ENCODE data around the gene GRIA3. TPM values are rescaled to one million over a fixed set of nuclear protein-coding genes. Genes with fewer than 3 reads are reported as not detected.

Gene GRIA3
- total and polyA plus RNA-seq, 9 donors, result 1.2 to 11.2 (median 4.2) TPM

DNA sequence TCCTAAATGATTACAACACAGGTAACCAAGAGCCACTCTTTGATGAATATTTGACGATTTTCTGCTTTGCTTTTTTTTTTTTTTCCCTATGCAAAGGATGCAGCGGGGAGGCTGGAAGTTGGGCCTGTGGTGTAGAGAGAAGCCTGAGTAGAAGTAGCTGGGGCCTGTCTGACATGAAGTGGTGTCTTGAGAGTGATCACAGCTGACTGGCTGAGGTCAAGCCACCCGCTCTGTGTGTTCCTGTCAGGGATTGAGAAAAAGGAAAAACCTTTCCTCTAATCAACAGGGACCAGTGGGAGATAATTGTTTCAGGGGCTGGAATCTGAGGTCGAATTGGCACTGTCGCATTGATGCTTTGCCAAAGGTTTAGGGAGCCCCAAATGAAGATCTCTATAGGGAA is 258.7 kb downstream of the GRIA3 start:
- DNase-seq, result no peak
- 65 to 68% (median 67%) methylated on average over 5 of the region's 5 CpGs for WGBS, 3 donors
- H3K27me3 ChIP-seq, result no peaks in the 10 kb centered on the region
- H3K4me3 ChIP-seq, result no peak overlapping the region
- intact Hi-C loops (cut with DNase I), result no loop called here
- no peaks in the 10 kb centered on the region for H3K36me3 ChIP-seq
- H3K4me1 ChIP-seq (ENCODE audit: insufficient read depth), result no peaks in the 10 kb centered on the region
- no peak overlapping the region for H3K27ac ChIP-seq
- TF ChIP-seq, protein P1, sequence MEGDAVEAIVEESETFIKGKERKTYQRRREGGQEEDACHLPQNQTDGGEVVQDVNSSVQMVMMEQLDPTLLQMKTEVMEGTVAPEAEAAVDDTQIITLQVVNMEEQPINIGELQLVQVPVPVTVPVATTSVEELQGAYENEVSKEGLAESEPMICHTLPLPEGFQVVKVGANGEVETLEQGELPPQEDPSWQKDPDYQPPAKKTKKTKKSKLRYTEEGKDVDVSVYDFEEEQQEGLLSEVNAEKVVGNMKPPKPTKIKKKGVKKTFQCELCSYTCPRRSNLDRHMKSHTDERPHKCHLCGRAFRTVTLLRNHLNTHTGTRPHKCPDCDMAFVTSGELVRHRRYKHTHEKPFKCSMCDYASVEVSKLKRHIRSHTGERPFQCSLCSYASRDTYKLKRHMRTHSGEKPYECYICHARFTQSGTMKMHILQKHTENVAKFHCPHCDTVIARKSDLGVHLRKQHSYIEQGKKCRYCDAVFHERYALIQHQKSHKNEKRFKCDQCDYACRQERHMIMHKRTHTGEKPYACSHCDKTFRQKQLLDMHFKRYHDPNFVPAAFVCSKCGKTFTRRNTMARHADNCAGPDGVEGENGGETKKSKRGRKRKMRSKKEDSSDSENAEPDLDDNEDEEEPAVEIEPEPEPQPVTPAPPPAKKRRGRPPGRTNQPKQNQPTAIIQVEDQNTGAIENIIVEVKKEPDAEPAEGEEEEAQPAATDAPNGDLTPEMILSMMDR (IDR thresholded peaks at IDR 0.05), result no peak
- TF ChIP-seq EP300 (IDR thresholded peaks at IDR 0.05), result no peak
- TF ChIP-seq POLR2A (IDR thresholded peaks at IDR 0.05), result no peak
- no peaks in the 10 kb centered on the region for H3K9me3 ChIP-seq

DNA sequence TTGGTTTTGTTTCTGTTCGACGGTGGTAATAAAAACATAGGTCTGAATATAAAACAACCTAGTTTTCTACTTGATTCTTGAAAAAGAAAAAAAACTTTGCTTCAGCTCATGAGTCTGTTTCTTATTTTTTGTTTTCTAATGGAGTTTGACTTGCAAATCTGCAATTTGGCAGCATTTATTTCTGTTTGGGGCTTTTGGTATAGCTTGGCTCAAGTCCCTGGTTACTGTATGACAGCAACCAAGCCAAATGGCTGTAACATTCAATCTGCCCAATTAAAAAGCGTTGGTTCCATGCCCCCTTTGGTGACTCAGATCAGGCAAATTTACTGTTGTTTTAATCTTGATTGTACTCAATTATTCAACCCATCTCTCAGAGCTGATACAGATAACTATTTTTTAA is 263.4 kb downstream of the GRIA3 start:
- Histone ChIP-seq H3K27me3 (no peaks in the 10 kb centered on the region), H3K9me3 (no peaks in the 10 kb centered on the region), H3K4me3 (no peak overlapping the region), H3K36me3 (no peaks in the 10 kb centered on the region), H3K27ac (no peak overlapping the region), H3K4me1 (ENCODE audit: insufficient read depth) (no peaks in the 10 kb centered on the region)
- WGBS, 3 donors, result 23 to 33% (median 29%) methylated on average over 3 of the region's 3 CpGs
- DNase-seq, result no peak
- intact Hi-C loops (cut with DNase I), result no loop called here
- TF ChIP-seq, protein P1 (IDR thresholded peaks at IDR 0.05), result no peak
- TF ChIP-seq POLR2A (IDR thresholded peaks at IDR 0.05), result no peak
- TF ChIP-seq EP300 (IDR thresholded peaks at IDR 0.05), result no peak

DNA sequence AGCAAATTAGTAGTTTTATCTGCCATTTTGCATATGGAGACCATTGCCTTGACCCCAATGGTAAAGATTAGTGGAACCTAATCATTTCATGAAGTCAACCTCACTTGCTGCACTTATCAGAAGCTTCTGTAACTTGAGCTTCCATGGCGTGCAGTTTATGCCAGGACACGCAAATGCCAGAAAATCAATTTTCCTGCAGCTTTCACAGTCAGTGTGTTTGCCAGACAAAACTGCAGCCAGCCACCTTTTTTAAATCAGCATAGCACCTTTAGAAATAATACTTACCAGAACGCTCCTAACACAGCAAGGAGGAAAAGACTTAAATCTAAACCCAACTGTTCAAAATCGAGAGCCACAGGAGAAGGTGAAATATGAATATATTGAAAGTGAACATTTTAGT is 265.3 kb downstream of the GRIA3 start:
- no peaks in the 10 kb centered on the region for H3K9me3 ChIP-seq
- intact Hi-C loops (cut with DNase I), result no loop called here
- no peak for DNase-seq
- 66 to 79% (median 72%) methylated on average over 4 of the region's 4 CpGs for WGBS, 3 donors
- H3K36me3 ChIP-seq, result no peaks in the 10 kb centered on the region
- H3K27me3 ChIP-seq, result no peaks in the 10 kb centered on the region
- H3K27ac ChIP-seq, result no peak overlapping the region
- no peaks in the 10 kb centered on the region for H3K4me1 ChIP-seq (ENCODE audit: insufficient read depth)
- TF ChIP-seq POLR2A (IDR thresholded peaks at IDR 0.05) (no peak), EP300 (IDR thresholded peaks at IDR 0.05) (no peak)
- TF ChIP-seq, protein P1 (IDR thresholded peaks at IDR 0.05), result no peak
- H3K4me3 ChIP-seq, result no peak overlapping the region

DNA sequence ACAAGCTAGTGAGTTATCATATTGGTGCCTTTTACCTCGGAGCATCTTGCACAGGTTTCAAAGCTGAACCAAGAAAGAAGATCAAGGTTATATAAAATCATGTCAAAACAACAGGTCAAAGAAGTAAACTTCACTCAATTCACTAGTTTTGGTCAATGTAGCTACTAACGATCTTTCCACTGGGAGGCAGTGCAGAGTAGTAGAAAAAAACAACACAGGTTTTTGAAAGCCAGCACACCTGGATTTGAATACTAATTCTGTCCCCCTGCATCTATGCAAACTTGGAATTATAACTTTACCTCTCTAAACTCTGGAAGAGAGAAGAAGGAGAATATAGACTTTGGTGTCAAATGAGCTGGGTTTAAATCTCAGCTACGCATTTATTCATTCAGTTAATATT is 266.1 kb downstream of the GRIA3 start:
- 44 to 49% (median 45%) methylated on average over 3 of the region's 3 CpGs for WGBS, 3 donors

More for the DNA sequence above, 266.1 kb downstream of the GRIA3 start:
- H3K27me3 ChIP-seq, result no peaks in the 10 kb centered on the region
- no peaks in the 10 kb centered on the region for H3K9me3 ChIP-seq
- TF ChIP-seq EP300 (IDR thresholded peaks at IDR 0.05), result no peak
- TF ChIP-seq, protein P1 (IDR thresholded peaks at IDR 0.05), result no peak
- no peak for TF ChIP-seq POLR2A (IDR thresholded peaks at IDR 0.05)
- intact Hi-C loops (cut with DNase I), result no loop called here
- no peak overlapping the region for H3K27ac ChIP-seq
- no peaks in the 10 kb centered on the region for H3K4me1 ChIP-seq (ENCODE audit: insufficient read depth)
- H3K4me3 ChIP-seq, result no peak overlapping the region
- DNase-seq, result no peak
- H3K36me3 ChIP-seq, result no peaks in the 10 kb centered on the region
